HL-60 (cell line): ENCODE measurements around the gene WLS.

Source experiments
- DNase-seq, 2 experiments: peaks; one replicate each; pipeline ENCODE4 v3.0.0-alpha.2; 2010 to 2020; ENCODE audit warnings: low read depth in 1 of 2, low spot score in 1 of 2
- H3K27ac ChIP-seq: fragments of 250-450 bp; sonication (Bioruptor Pico); replicated peaks from 2 replicates; pipeline ENCODE4 v1.5.1; 2020; ENCODE audit warnings: mild to moderate bottlenecking, moderate library complexity
- H3K27me3 ChIP-seq: fragments of 250-450 bp; sonication (Bioruptor Pico); 2 replicates; pipeline ENCODE4 v1.5.1; 2021; ENCODE audit warnings: mild to moderate bottlenecking, moderate library complexity; ENCODE audit not compliant: insufficient read depth, poor library complexity, severe bottlenecking
- H3K4me3 ChIP-seq: replicated peaks from 2 replicates; pipeline ENCODE4 v1.5.1; 2011; ENCODE audit warnings: mild to moderate bottlenecking, control low read depth, low read length; ENCODE audit not compliant: insufficient read depth
- CTCF ChIP-seq: IDR thresholded peaks from one replicate; pipeline ENCODE4 v1.5.1; 2011; ENCODE audit warnings: low read length, control low read depth, inconsistent platforms; ENCODE audit not compliant: insufficient read depth
- GABPA ChIP-seq: IDR thresholded peaks from 2 replicates; pipeline ENCODE4 v1.6.1; 2012; ENCODE audit warnings: low read depth
- POLR2AphosphoS5 ChIP-seq: IDR thresholded peaks from 2 replicates; pipeline ENCODE4 v1.6.1; 2012; ENCODE audit warnings: low read depth
- REST ChIP-seq: IDR thresholded peaks from 2 replicates; pipeline ENCODE4 v1.6.1; 2012; ENCODE audit warnings: low read depth; ENCODE audit not compliant: insufficient replicate concordance
- SPI1 ChIP-seq: IDR thresholded peaks from 2 replicates; pipeline ENCODE4 v1.6.1; 2012; ENCODE audit warnings: low read depth, mild to moderate bottlenecking, borderline replicate concordance

The WLS gene

GRCh38 chr1:68278221-68278620 lies 45.9 kb upstream of the WLS start:
- TF ChIP-seq CTCF: no peak
- TF ChIP-seq POLR2AphosphoS5: no peak
- TF ChIP-seq SPI1: no peak
- TF ChIP-seq REST: no peak
- no peak for TF ChIP-seq GABPA
- H3K27ac ChIP-seq: no peak overlapping the region
- no peak for DNase-seq
- no peaks in the 10 kb centered on the region for H3K27me3 ChIP-seq
- no peak overlapping the region for H3K4me3 ChIP-seq

GRCh38 chr1:68276448-68276847 lies 44.1 kb upstream of the WLS start:
- TF ChIP-seq GABPA (no peak), SPI1 (no peak), REST (no peak), CTCF (no peak), POLR2AphosphoS5 (no peak)
- H3K4me3 ChIP-seq: no peak overlapping the region
- H3K27me3 ChIP-seq: no peaks in the 10 kb centered on the region
- no peak for DNase-seq
- H3K27ac ChIP-seq: no peak overlapping the region

GRCh38 chr1:68273530-68273929 lies 41.2 kb upstream of the WLS start:
- Histone ChIP-seq H3K4me3 (no peak overlapping the region), H3K27me3 (no peaks in the 10 kb centered on the region), H3K27ac (no peak overlapping the region)
- TF ChIP-seq CTCF: no peak
- no peak for TF ChIP-seq POLR2AphosphoS5
- no peak for TF ChIP-seq GABPA
- no peak for TF ChIP-seq REST
- DNase-seq: no peak
